ENCODE data around the gene DDX10. TPM values are rescaled to one million over a fixed set of nuclear protein-coding genes. Genes with fewer than 3 reads are reported as not detected.

DDX10 gene
- total and polyA plus RNA-seq, 2 experiments from 2014 or later: 32.4 to 37.8 TPM

DNA sequence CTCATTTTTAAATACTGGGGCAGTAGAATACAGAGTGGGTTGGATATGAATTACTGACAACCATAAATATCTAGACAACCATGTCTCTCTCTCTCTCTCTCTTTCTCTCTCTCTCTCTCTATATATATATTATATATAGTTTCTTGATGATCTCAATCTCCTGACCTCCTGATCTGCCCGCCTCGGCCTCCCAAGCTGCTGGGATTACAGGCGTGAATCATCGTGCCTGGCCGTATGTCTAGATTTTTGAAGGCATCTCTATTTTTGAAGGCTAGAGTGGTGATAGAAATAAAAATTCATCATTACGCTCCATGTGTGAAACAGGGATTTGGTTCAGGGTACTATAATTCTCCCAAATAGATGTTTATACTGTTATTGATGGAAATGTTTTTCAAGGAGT is 84.1 kb downstream of the DDX10 start:
- no peaks in the 10 kb centered on the region for H3K27me3 Mint-ChIP-seq (ENCODE audit: insufficient read depth, low read depth, poor library complexity)
- no peak overlapping the region for H3K4me2 ChIP-seq
- TF ChIP-seq REST (IDR thresholded peaks at IDR 0.05; ENCODE audit: unreplicated experiment) (no peak), EZH2 (IDR thresholded peaks at IDR 0.05; ENCODE audit: low read depth, unreplicated experiment) (no peak), POLR2AphosphoS5 (IDR thresholded peaks at IDR 0.05; ENCODE audit: low read depth) (no peak), NANOG (IDR thresholded peaks at IDR 0.05; ENCODE audit: borderline replicate concordance) (no peak), CREB1 (CRISPR knock-in tag; IDR thresholded peaks at IDR 0.05; ENCODE audit: low read depth) (no peak), JUNB (IDR thresholded peaks at IDR 0.05; ENCODE audit: unreplicated experiment) (no peak), CTCF (conservative IDR thresholded peaks at IDR 0.05; ENCODE audit: low read depth in 2 of 2) (no peak), ZNF331 (CRISPR knock-in tag; IDR thresholded peaks at IDR 0.05; ENCODE audit: low read depth) (no peak), EZH2phosphoT487 (IDR thresholded peaks at IDR 0.05; ENCODE audit: unreplicated experiment) (no peak), STAT1 (IDR thresholded peaks at IDR 0.05; ENCODE audit: unreplicated experiment) (no peak), ETS1 (IDR thresholded peaks at IDR 0.05) (no peak), ZNF114 (CRISPR knock-in tag; IDR thresholded peaks at IDR 0.05) (no peak)
- TF ChIP-seq, protein P1, sequence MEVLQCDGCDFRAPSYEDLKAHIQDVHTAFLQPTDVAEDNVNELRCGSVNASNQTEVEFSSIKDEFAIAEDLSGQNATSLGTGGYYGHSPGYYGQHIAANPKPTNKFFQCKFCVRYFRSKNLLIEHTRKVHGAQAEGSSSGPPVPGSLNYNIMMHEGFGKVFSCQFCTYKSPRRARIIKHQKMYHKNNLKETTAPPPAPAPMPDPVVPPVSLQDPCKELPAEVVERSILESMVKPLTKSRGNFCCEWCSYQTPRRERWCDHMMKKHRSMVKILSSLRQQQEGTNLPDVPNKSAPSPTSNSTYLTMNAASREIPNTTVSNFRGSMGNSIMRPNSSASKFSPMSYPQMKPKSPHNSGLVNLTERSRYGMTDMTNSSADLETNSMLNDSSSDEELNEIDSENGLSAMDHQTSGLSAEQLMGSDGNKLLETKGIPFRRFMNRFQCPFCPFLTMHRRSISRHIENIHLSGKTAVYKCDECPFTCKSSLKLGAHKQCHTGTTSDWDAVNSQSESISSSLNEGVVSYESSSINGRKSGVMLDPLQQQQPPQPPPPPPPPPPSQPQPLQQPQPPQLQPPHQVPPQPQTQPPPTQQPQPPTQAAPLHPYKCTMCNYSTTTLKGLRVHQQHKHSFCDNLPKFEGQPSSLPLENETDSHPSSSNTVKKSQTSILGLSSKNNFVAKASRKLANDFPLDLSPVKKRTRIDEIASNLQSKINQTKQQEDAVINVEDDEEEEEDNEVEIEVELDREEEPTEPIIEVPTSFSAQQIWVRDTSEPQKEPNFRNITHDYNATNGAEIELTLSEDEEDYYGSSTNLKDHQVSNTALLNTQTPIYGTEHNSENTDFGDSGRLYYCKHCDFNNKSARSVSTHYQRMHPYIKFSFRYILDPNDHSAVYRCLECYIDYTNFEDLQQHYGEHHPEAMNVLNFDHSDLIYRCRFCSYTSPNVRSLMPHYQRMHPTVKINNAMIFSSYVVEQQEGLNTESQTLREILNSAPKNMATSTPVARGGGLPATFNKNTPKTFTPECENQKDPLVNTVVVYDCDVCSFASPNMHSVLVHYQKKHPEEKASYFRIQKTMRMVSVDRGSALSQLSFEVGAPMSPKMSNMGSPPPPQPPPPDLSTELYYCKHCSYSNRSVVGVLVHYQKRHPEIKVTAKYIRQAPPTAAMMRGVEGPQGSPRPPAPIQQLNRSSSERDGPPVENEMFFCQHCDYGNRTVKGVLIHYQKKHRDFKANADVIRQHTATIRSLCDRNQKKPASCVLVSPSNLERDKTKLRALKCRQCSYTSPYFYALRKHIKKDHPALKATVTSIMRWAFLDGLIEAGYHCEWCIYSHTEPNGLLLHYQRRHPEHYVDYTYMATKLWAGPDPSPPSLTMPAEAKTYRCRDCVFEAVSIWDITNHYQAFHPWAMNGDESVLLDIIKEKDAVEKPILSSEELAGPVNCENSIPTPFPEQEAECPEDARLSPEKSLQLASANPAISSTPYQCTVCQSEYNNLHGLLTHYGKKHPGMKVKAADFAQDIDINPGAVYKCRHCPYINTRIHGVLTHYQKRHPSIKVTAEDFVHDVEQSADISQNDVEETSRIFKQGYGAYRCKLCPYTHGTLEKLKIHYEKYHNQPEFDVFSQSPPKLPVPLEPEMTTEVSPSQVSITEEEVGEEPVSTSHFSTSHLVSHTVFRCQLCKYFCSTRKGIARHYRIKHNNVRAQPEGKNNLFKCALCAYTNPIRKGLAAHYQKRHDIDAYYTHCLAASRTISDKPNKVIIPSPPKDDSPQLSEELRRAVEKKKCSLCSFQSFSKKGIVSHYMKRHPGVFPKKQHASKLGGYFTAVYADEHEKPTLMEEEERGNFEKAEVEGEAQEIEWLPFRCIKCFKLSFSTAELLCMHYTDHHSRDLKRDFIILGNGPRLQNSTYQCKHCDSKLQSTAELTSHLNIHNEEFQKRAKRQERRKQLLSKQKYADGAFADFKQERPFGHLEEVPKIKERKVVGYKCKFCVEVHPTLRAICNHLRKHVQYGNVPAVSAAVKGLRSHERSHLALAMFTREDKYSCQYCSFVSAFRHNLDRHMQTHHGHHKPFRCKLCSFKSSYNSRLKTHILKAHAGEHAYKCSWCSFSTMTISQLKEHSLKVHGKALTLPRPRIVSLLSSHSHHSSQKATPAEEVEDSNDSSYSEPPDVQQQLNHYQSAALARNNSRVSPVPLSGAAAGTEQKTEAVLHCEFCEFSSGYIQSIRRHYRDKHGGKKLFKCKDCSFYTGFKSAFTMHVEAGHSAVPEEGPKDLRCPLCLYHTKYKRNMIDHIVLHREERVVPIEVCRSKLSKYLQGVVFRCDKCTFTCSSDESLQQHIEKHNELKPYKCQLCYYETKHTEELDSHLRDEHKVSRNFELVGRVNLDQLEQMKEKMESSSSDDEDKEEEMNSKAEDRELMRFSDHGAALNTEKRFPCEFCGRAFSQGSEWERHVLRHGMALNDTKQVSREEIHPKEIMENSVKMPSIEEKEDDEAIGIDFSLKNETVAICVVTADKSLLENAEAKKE (CRISPR knock-in tag; IDR thresholded peaks at IDR 0.05): no peak
- H3K9me3 Mint-ChIP-seq: no peaks in the 10 kb centered on the region
- ATAC-seq (no peak), DNase-seq (ENCODE audit: low spot score) (no peak)
- no peaks in the 10 kb centered on the region for H3K36me3 Mint-ChIP-seq (ENCODE audit: low read depth)
- no peak overlapping the region for H3K4me3 ChIP-seq
- no peak overlapping the region for H3K27ac ChIP-seq (ENCODE audit: low read depth)
- peaks cover 10% of the 10 kb centered on the region for H3K79me2 ChIP-seq (replicated peaks; ENCODE audit: insufficient read depth)
- no peak overlapping the region for H3K27ac Mint-ChIP-seq
- no peak overlapping the region for H3K4me3 Mint-ChIP-seq
- no peaks in the 10 kb centered on the region for H3K4me1 Mint-ChIP-seq
- no peaks in the 10 kb centered on the region for H3K27me3 ChIP-seq (ENCODE audit: insufficient read depth)
- H3K9me2 ChIP-seq (ENCODE audit: insufficient read depth): no peaks in the 10 kb centered on the region
- no peaks in the 10 kb centered on the region; the same call in 1 of the 2 replicates for H4K20me1 ChIP-seq (replicated peaks; ENCODE audit: insufficient read depth)
- H3F3A ChIP-seq (replicated peaks; ENCODE audit: low read depth): no peaks in the 10 kb centered on the region
- no peaks in the 10 kb centered on the region for H3K4me1 ChIP-seq (ENCODE audit: insufficient read depth)
- no peak overlapping the region for H2AFZ ChIP-seq
- no peaks in the 10 kb centered on the region for H3K36me3 ChIP-seq (ENCODE audit: insufficient read depth)
